B cell (primary cell): ENCODE data around the gene STK11. TPM values are rescaled to one million over a fixed set of nuclear protein-coding genes. Genes with fewer than 3 reads are reported as not detected.

Source experiments
- ATAC-seq: fragments of 200-7000 bp; cut with Tn5 transposase; one replicate; pipeline ENCODE4 v1.10.0; 2021; ENCODE audit warnings: low read depth, mild to moderate bottlenecking, moderate number of reproducible peaks, moderate library complexity
- CTCF ChIA-PET: fragments of 350-600 bp; sonication (Branson Sonifier 250); formaldehyde crosslinking; loops from one replicate; lab custom pipeline; 2021; ENCODE audit warnings: antibody characterized with exemption, inconsistent platforms; lab: Charles Lee
- POLR2A ChIA-PET: fragments of 350-600 bp; sonication (Branson Sonifier 250); formaldehyde crosslinking; loops from one replicate; lab custom pipeline; 2021; ENCODE audit warnings: antibody characterized with exemption; lab: Charles Lee
- DNase-seq: peaks from one replicate; pipeline ENCODE4 v3.0.0; 2013
- H2AFZ ChIP-seq: 2 replicates; pipeline ENCODE4 v1.6.1; 2012; ENCODE audit warnings: mild to moderate bottlenecking, low read depth, low read length; ENCODE audit not compliant: insufficient read depth, poor library complexity, severe bottlenecking
- H3K27ac ChIP-seq, 2 donors: 1 replicate in 1 of 2; 2 replicates in 1 of 2; pipeline ENCODE4 v1.5.1; 2012 to 2013; ENCODE audit warnings: low read length in 2 of 2, mild to moderate bottlenecking in 2 of 2, moderate library complexity in 1 of 2
- H3K27me3 ChIP-seq, 4 experiments: fragments of 200-600 bp in 1 of 4; sonication (generic) in 1 of 4; replicated peaks in 1 of 4; 1 replicate in 2 of 4; 2 replicates in 2 of 4; pipeline versions ENCODE4 v1.6.1 to v1.7.0; 2013 to 2016; ENCODE audit warnings: low read length in 3 of 4, mild to moderate bottlenecking in 2 of 4, mixed read lengths in 1 of 4, moderate library complexity in 1 of 4; ENCODE audit not compliant: insufficient read depth in 4 of 4, control insufficient read depth in 3 of 4; ENCODE audit errors: control extremely low read depth in 1 of 4
- H3K36me3 ChIP-seq, 2 experiments: replicated peaks in 1 of 2; 1 replicate in 1 of 2; 2 replicates in 1 of 2; pipeline versions ENCODE4 v1.6.1 to v1.7.1; 2013; ENCODE audit warnings: low read length in 1 of 2; ENCODE audit not compliant: insufficient read depth in 2 of 2, control insufficient read depth in 1 of 2; ENCODE audit errors: control extremely low read depth in 1 of 2, extremely low read depth in 1 of 2
- H3K4me1 ChIP-seq, 2 donors: fragments of 200-600 bp in 1 of 2; sonication (generic) in 1 of 2; 1 replicate in 1 of 2; 2 replicates in 1 of 2; pipeline versions ENCODE4 v1.5.1 to v1.6.1; 2013 to 2017; ENCODE audit warnings: low read length in 2 of 2; ENCODE audit not compliant: control insufficient read depth in 2 of 2, insufficient read depth in 2 of 2
- H3K4me2 ChIP-seq: replicated peaks from 2 replicates; pipeline ENCODE3; 2012; ENCODE audit warnings: mild to moderate bottlenecking, low read depth, low read length; ENCODE audit not compliant: poor library complexity, severe bottlenecking
- H3K4me3 ChIP-seq, 5 experiments: fragments of 200-600 bp in 1 of 5; sonication (generic) in 1 of 5; 1 replicate in 3 of 5; 2 replicates in 2 of 5; pipeline versions ENCODE4 v1.5.1 to v1.7.0; 2011 to 2016; ENCODE audit warnings: low read length in 4 of 5, mild to moderate bottlenecking in 4 of 5, low read depth in 2 of 5, control low read depth in 1 of 5, moderate library complexity in 1 of 5; ENCODE audit not compliant: insufficient read depth in 1 of 5; ENCODE audit errors: control extremely low read depth in 1 of 5, extremely low read depth in 1 of 5
- H3K79me2 ChIP-seq: fragments of 200-600 bp; sonication (generic); one replicate; pipeline ENCODE4 v1.6.0; 2016; ENCODE audit warnings: low read length; ENCODE audit not compliant: control insufficient read depth, insufficient read depth
- H3K9ac ChIP-seq: fragments of 200-600 bp; sonication (generic); 2 replicates; pipeline ENCODE4 v1.6.1; 2017; ENCODE audit warnings: mild to moderate bottlenecking, low read length, moderate library complexity
- H3K9me3 ChIP-seq, 3 donors: one replicate each; pipeline versions ENCODE4 v1.6.1 to v1.7.1; 2013; ENCODE audit warnings: low read length in 2 of 3; ENCODE audit not compliant: control insufficient read depth in 2 of 3, insufficient read depth in 1 of 3; ENCODE audit errors: control extremely low read depth in 1 of 3
- H4K20me1 ChIP-seq: 2 replicates; pipeline ENCODE4 v1.6.0; 2012; ENCODE audit warnings: mild to moderate bottlenecking, low read length; ENCODE audit not compliant: insufficient read depth, control insufficient read depth, poor library complexity, severe bottlenecking
- H3K27ac Mint-ChIP-seq: one replicate; pipeline ENCODE4 v1.8.0; 2021; ENCODE audit warnings: mixed read lengths
- H3K27me3 Mint-ChIP-seq: one replicate; pipeline ENCODE4 v1.8.0; 2021; ENCODE audit warnings: mixed read lengths
- H3K4me1 Mint-ChIP-seq: one replicate; pipeline ENCODE4 v1.8.0; 2021; ENCODE audit warnings: mixed read lengths
- H3K4me3 Mint-ChIP-seq: one replicate; pipeline ENCODE4 v1.8.0; 2021; ENCODE audit warnings: mixed read lengths
- H3K9me3 Mint-ChIP-seq: one replicate; pipeline ENCODE4 v1.8.0; 2022; ENCODE audit warnings: mixed read lengths; ENCODE audit not compliant: insufficient read depth
- CTCF ChIP-seq: fragments of 200-600 bp; IDR thresholded peaks from one replicate; pipeline ENCODE4 v1.8.0; 2022; ENCODE audit warnings: antibody characterized with exemption, mild to moderate bottlenecking
- EZH2 ChIP-seq: IDR thresholded peaks from 2 replicates; pipeline ENCODE4 v1.6.1; 2012; ENCODE audit warnings: borderline replicate concordance, low read depth, mild to moderate bottlenecking, moderate library complexity, low read length; ENCODE audit not compliant: insufficient read depth, poor library complexity, severe bottlenecking
- WGBS: methylation state at CpG from one replicate; pipeline ENCODE4 v1.1.5; 2013; ENCODE audit warnings: missing lambda C conversion rate; ENCODE audit not compliant: insufficient coverage; 5-methylcytosine and 5-hydroxymethylcytosine counted together
- intact Hi-C: fragments of 100-400 bp; cut with micrococcal nuclease; formaldehyde crosslinking; loops from one replicate; pipeline ENCODE4 v1.10.0; 2022
- polyA plus RNA-seq: library from polyadenylated mRNA; depleted of rRNA; stranded (reverse); fragments of >200 nt; gene quantifications from 2 replicates; pipeline ENCODE4 v1.2.3, GENCODE V29; 2012
- total RNA-seq, 2 donors: library from RNA; stranded (reverse); fragments of 120-200 nt in 1 of 2; gene quantifications; 1 replicate in 1 of 2; 2 replicates in 1 of 2; pipeline versions ENCODE4 v1.2.3 to v1.2.4, GENCODE V29; 2013 to 2022

The STK11 gene
- total and polyA plus RNA-seq, 2 donors (not counting 1 experiment from before 2014, with no cell fraction given): 87.9 to 89.9 TPM

- H3K36me3 ChIP-seq: peaks cover 0 to 7% of the 10 kb centered on the region in 2 experiments
- TF ChIP-seq CTCF (no peak), EZH2 (no peak)
- no peak overlapping the region for H2AFZ ChIP-seq
- H3K27me3 Mint-ChIP-seq: no peaks in the 10 kb centered on the region
- no peak overlapping the region for H3K4me2 ChIP-seq
- peaks cover 8% of the 10 kb centered on the region for H3K4me1 Mint-ChIP-seq
- H3K27me3 ChIP-seq: no peaks in the 10 kb centered on the region
- ChIA-PET POLR2A (interaction anchor here (0.6 kb wide), 1 partner anchor 587 kb away, joined by 4 read pairs; no protein-coding TSS in a partner anchor), CTCF (interaction anchor here (0.6 kb wide), 1 partner anchor 232 kb away, joined by 3 read pairs; no protein-coding TSS in a partner anchor)
- H3K27ac Mint-ChIP-seq: no peak overlapping the region
- H3K9me3 Mint-ChIP-seq: no peaks in the 10 kb centered on the region
- H3K4me3 ChIP-seq: no peak overlapping the region
- H3K9ac ChIP-seq: no peak overlapping the region
- H3K4me3 Mint-ChIP-seq: no peak overlapping the region
- no peak overlapping the region for H3K27ac ChIP-seq
- ATAC-seq: no peak
- H3K9me3 ChIP-seq: no peaks in the 10 kb centered on the region
- DNase-seq: no peak
- H4K20me1 ChIP-seq: peaks cover 79% of the 10 kb centered on the region
- 96% methylated on average over 40 of the region's 41 CpGs for WGBS
- no peaks in the 10 kb centered on the region for H3K4me1 ChIP-seq
- H3K79me2 ChIP-seq: peaks cover 76% of the 10 kb centered on the region
- intact Hi-C loops: no loop called here
These were observed 42.2 kb upstream of the STK11 start for GRCh38 chr19:1163283-1163933.

GRCh38 chr19:1163934-1164683 lies 41.5 kb upstream of the STK11 start:
- Histone ChIP-seq H3K9me3 (no peaks in the 10 kb centered on the region), H2AFZ (no peak overlapping the region), H3K27ac (no peak overlapping the region), H3K4me3 (no peak overlapping the region), H3K4me2 (no peak overlapping the region), H3K79me2 (peaks cover 76% of the 10 kb centered on the region), H3K9ac (no peak overlapping the region), H3K36me3 (peaks cover 0 to 7% of the 10 kb centered on the region in 2 experiments), H3K27me3 (no peaks in the 10 kb centered on the region), H4K20me1 (peaks cover 79% of the 10 kb centered on the region), H3K4me1 (no peaks in the 10 kb centered on the region)
- ATAC-seq (no peak), DNase-seq (no peak)
- intact Hi-C loops: no loop called here
- TF ChIP-seq EZH2 (no peak), CTCF (no peak)
- peaks cover 11% of the 10 kb centered on the region for H3K4me1 Mint-ChIP-seq
- H3K4me3 Mint-ChIP-seq: no peak overlapping the region
- ChIA-PET CTCF (interaction anchor here (0.6 kb wide), 1 partner anchor 233 kb away, joined by 3 read pairs; no protein-coding TSS in a partner anchor), POLR2A (no interaction called here)
- 92% methylated on average over 15 of the region's 20 CpGs for WGBS
- no peaks in the 10 kb centered on the region for H3K27me3 Mint-ChIP-seq
- H3K9me3 Mint-ChIP-seq: no peaks in the 10 kb centered on the region
- H3K27ac Mint-ChIP-seq: no peak overlapping the region
